ENCODE measurements around the gene MEIS2. TPM values are rescaled to one million over a fixed set of nuclear protein-coding genes. Genes with fewer than 3 reads are reported as not detected.

MEIS2 gene
- polyA plus RNA-seq, 3 donors: 152 to 170 (median 167) TPM

DNA sequence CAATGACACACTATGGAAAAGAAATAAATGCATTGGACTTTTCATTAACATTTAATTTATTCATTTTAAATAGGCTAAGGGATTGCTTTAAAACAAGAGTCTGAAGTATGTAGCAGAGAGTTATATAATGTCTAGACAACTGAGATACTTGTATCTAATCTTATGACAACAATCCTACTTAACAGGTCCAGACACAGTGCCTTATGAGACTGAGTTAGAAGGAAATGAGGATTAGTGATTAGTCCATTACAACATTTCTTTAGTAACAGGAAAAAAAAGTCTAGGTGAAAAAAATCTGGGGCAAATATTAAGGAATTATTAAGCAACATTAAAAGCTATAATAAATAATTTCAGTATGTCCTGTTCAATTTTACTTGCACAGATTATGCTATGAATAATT is 140.6 kb downstream of the MEIS2 start:
- DNase-seq (ENCODE audit: extremely low read depth in 1 of 11, low read depth in 9 of 11, low spot score in 4 of 11): no peak

DNA sequence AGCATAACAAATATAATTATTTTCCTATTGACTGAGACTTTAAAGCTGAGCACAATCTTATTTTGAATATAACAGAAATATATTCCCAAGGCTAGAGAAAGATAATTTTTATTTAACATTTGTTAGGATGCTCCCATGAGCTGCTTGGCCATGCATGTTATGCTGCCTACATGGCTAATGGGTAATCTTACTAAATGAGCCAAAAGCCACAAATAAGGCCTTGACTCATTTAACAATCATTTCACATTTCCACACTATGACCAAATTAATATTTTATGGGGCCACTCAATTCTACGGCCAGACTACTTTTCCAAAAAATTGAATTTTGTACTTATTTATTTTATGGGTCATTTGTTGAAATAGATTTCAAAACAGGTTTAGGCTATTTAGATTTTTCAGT is 141.7 kb downstream of the MEIS2 start:
- no peak for DNase-seq (ENCODE audit: extremely low read depth in 1 of 11, low read depth in 9 of 11, low spot score in 4 of 11)

DNA sequence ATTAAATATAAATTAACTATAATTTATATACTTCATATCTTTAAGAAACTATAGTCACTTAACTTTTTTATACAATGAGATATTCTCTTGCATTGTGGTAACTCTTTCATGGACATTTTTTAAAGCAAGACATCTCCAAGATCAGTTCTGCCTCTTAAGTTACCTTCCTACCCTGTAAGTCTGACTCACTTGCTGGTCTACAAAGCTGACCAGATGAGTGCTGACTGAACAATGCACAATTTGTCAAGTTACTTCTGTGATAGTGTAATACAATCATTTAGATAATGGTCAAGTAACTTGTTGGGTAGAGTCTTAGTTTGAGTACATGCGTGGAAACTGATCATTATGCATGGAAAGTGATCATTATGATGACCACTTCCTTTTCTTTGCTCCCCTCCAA is 145.9 kb downstream of the MEIS2 start:
- DNase-seq (ENCODE audit: extremely low read depth in 1 of 11, low read depth in 9 of 11, low spot score in 4 of 11): no peak

DNA sequence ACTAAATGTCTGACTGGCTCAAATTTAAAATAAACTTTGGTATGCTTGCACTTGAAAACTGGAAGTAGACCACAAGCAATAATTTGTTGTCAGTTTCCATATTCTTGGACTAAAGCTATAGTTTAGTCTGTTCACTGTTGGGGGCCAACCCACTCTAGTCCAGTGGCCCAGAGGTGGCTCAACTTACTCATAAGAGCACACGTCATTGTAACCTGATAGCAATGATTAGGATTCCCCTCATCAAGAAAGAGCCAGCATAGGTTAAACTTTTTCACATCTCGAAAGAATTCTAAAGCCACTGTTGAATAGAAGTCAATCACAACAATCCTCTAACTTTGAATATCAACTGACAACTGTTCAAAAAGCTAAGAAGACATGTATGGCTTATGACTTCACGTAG is 147.0 kb downstream of the MEIS2 start:
- no peak for DNase-seq (ENCODE audit: extremely low read depth in 1 of 11, low read depth in 9 of 11, low spot score in 4 of 11)

DNA sequence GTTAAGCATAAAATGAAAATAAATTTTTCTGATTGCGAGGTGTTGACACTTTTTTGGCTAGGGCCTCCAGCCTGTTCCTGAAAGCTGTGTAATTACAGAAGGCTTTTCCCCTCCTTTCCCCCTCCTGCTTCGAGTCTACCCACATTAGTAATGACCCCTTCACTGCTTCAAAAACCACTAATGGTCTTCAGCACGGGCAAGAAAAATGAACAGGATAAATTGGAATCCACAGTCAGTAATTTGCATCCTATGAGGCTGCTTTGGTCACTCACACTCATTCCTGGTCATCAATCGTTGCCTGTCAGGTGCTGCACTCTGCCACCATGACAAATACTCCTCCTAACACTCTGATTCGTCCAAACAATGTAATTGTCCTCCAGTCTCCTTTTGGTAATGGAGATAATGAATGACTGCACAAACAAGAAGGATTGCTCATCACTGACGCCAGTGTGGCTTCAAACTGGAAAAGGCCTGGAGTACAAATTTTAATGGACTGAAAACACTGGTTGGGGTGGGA is 148.6 kb downstream of the MEIS2 start:
- no peak for DNase-seq (ENCODE audit: extremely low read depth in 1 of 11, low read depth in 9 of 11, low spot score in 4 of 11)

DNA sequence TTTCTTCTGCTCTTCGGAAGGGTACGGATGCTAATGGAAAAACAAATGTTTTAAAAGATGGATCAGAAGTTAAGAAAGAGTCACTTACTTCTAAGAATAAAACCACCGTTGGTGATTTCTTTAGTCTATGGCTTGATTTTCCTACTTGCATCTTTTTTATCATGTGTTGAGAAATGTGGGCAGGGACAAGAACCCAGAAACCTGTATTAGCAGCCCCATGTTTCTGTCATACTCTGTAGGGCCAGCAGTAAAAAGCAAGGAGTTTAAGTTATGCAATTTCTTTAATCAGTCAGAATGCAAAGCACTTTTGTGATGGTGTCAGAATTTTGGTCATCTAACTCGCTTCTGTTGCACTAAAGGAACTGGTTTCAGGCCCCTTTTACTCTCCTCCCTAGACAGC is 150.0 kb downstream of the MEIS2 start:
- no peak for DNase-seq (ENCODE audit: extremely low read depth in 1 of 11, low read depth in 9 of 11, low spot score in 4 of 11)

DNA sequence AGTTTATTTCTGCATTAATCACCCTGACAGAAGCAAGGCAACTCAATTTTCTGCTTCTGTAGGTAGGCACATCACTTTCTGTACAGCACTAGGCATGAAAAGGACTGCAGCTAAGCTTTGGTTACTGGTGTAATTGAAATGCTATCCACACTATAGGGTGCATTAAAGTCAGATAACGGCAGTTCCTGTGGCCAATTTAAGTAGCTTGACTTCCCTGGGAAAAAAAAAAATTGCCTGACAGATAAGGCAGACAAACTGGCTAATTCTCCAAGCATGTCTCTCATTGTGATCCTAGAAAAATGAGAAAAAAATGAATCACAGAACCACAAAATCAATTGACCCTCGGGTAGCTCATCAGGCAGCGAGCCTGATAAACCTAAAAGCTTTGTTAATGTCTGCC is 151.4 kb downstream of the MEIS2 start:
- DNase-seq (ENCODE audit: extremely low read depth in 1 of 11, low read depth in 9 of 11, low spot score in 4 of 11): no peak

DNA sequence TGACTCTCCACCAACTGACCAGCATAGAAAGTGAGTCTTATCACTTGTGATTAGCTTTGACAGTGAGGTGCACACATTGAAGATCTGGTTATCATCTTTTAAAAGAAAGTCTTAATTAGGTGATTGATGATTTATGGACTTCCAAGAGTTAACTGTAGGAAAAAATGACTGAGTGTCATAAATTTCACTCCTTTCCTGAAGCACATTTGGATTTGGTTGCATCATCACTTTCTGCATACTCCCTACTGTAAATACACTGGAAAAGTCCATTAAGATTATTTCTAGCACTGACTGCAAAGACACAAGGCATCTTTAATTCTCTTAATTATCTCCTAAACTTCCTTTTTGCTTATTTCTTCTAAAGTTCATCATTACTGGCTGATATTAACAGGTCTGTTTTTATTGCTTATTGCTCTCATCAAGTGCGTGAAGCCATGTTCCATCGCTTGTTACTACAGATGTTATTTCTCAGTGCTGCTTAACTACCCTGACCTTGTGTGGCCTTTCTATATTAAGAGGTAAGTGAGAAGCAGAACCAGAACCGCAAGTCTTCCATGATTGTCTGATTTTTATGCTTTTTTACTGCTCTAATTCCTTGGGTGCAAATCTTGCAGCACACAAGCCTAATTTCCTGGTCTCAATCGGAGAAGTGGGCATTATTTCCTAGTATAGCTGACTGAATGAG is 153.2 kb downstream of the MEIS2 start:
- DNase-seq (ENCODE audit: extremely low read depth in 1 of 11, low read depth in 9 of 11, low spot score in 4 of 11): no peak

DNA sequence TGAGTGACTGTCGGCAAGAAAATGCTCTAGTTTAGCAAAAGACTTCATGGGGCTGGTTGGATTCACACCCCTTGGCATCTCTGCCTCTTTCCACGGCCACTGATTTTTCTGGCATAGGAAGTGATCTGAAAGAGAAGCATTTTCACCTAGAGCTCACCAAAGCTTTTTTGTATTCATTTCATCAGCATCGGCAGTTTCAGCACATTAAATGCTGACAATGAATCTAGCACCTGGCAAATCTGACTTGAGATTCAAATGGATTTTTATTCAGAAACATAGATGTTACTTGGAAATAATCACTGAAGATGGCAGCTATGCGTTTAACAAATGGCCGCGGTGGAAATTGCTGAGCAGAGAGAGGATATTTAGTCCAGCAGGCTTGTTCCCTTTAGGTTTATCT is 155.9 kb downstream of the MEIS2 start:
- DNase-seq (ENCODE audit: extremely low read depth in 1 of 11, low read depth in 9 of 11, low spot score in 4 of 11): no peak

DNA sequence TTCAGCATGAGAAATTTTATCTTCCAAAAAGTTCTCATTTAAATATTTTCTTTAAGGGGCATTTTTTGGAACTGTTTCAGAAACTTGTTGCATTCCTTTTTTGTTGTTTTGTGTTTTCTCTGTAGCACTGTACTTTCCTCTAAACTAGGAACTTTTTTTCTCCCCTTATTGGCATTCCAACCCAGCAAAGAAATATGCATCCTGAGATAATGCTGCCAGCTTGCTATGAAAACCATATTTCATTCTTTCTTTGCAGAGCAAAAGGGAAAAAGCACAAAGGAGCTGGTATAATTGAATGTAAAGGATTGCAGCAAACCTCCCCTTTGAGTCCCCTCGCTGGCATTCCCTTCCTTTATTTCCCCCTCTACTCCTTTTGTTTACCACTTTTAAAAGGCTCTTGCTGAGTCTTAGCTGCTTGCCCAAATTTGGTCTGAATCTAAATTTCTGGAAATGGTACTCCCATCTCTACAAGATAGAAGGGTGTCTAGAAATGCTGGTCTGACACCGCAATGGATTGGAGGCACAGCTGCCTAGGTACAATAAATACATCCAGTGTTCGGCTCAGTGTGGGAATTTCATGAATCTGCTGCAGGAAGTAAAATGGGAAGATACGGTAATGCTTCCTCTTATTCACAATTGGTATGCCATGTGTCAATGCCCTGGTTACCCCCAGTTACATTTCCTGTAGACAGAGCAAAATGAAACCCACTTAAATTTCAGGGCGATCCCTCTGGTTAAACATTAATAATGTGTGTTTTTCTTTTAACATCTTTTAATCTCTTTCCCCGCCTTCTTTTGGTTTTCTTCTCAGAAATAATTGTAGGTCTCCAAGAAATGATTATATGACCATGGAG is 156.6 kb downstream of the MEIS2 start:
- no peak for DNase-seq (ENCODE audit: extremely low read depth in 1 of 11, low read depth in 9 of 11, low spot score in 4 of 11)

DNA sequence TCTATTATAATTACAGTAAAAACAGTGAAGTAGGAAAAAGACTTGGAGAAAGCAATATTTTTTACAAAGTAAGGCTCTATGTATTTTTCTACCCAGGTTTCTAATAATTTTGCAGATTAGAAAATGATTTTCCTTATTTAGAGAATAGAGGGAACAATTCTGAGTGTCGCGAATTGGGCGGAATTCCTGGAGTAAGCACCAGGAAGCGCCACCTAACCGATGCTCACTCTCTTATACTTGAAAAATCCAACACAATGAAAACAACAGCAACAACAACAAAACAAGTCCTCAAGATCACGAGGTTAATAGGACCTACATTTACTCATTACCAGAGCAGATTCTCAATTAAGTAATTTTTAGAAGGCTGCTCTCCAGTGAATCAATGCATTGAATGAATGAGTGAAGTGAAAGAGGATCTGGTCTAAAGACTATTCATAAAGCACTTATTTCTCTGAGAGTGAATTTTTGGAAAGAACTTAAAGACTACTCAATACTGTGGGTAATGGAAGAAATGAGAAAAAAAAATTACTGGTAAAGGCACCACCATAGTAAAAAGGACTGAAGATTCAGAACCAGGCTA is 158.0 kb downstream of the MEIS2 start:
- DNase-seq (ENCODE audit: extremely low read depth in 1 of 11, low read depth in 9 of 11, low spot score in 4 of 11): no peak

DNA sequence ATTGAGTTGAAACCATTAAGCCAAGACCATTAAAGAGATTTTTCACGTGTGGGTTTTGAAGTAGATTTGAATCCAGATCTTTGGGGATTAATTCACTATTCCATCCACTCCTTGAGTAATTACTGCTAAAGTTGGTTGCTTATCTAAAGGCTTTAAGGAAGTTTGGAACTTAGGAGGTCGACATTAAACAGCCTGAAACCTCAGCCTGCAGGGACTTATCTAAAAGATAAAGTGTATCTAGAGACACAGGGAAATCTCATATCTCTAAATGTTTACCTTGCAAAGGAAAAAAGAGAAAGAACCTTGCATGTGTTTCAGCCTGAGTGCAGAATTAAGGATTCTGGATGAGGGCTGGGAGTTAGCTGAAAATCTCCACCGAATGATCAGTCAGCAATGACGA is 158.6 kb downstream of the MEIS2 start:
- no peak for DNase-seq (ENCODE audit: extremely low read depth in 1 of 11, low read depth in 9 of 11, low spot score in 4 of 11)

DNA sequence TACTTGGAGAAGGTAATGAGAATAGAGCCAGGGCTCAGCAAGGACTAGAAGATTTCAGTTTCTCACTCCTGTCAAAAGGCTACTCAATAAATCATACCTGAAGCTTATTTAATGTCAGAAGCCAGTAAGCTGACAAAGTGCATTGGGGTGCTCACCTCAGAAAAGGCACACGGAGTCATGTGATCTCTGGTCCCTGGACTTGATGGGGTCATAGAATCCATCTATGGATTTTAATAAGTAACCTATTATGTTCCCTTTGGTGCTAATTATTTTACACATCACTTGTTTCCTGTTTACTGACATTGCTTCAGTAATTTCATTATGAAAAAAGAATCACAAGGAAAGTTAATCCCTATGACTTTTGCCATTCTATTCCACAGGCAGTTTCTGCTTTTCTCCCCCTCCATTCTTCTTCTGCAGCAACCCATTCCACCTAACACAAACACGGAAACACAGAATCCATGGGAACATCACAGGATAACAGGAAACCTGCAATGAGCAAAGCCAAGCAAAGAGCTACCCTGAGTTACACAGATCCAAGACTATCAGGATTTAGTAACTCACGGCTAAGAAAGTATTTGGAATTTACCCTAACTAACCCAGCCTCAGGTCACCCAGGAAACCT is 159.6 kb downstream of the MEIS2 start:
- peak in 1 of 11 donors; percentile 43 for DNase-seq (ENCODE audit: extremely low read depth in 1 of 11, low read depth in 9 of 11, low spot score in 4 of 11)

DNA sequence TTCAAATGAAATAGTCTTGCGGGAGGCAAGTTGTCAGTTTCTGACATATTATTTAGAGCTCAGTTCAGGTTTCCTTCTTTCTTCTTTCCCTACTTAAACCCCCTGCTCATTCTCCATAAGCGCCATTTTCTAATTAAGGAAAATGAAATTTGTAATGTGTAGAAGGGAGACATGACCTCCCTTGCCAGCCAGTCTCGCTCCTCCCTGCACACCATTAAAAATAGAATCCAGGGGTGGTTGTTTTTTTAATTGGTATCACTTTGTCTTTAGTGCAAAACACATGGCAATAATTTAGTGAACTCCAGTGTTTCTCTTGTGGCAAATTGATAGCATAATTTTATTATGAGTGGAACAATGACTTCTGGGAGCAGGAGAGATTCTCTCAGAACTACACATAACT is 160.1 kb downstream of the MEIS2 start:
- DNase-seq (ENCODE audit: extremely low read depth in 1 of 11, low read depth in 9 of 11, low spot score in 4 of 11): no peak

DNA sequence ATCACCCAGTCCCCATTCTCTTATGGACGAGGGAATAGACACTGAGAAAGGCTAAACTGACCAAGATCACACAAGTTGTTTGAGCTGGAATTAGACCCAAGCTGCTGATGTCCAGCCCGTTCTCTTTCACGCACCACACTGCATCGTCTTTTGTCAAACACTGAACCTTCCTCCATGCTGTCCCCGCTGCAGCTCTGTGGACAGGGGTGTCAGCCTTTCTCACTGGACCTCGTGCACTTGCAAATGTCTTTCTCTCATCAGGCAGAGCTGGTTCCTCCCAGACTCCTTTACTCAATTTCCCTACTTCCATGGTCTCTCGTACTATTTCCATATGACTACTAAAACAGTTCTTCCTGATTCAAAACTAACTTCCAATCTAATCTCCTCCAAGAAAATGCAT is 161.6 kb downstream of the MEIS2 start:
- DNase-seq (ENCODE audit: extremely low read depth in 1 of 11, low read depth in 9 of 11, low spot score in 4 of 11): no peak

DNA sequence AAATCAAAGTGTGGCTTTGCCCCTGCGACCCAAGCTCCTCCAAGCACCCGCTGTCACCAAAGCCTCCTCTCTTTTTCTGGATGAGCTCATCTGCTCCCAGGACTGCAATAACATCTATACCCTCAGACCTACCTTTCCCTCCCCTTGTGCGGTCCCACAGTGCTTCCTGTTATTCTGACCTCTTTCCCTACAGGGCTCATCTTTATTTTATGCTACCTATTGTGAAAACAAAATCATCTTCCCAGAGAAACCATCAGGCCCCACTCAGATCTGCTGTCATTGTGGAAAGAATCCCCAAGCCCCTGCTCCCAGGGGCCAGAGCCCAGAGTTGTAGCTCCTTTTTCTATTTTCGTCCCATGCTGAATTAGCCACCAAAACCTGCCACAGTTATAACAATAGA is 162.2 kb downstream of the MEIS2 start:
- no peak for DNase-seq (ENCODE audit: extremely low read depth in 1 of 11, low read depth in 9 of 11, low spot score in 4 of 11)

DNA sequence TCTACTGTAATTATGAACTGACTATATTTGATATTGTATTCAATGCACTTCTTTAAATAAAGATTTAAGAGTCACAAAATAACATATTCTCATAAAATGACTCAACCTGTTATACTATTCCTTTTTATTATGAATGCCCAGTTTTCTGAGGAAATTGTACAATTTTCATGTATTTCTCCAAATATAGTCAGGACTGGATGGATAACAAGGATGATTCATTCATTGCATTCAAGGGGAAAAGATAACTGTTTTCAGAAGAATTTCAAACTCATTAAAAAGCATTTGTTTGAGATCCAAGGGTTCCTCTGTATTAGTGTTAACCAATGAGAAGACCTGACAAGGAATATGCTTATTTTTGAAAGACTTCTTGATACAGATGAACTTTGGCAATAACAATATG is 163.7 kb downstream of the MEIS2 start:
- DNase-seq (ENCODE audit: extremely low read depth in 1 of 11, low read depth in 9 of 11, low spot score in 4 of 11): no peak

DNA sequence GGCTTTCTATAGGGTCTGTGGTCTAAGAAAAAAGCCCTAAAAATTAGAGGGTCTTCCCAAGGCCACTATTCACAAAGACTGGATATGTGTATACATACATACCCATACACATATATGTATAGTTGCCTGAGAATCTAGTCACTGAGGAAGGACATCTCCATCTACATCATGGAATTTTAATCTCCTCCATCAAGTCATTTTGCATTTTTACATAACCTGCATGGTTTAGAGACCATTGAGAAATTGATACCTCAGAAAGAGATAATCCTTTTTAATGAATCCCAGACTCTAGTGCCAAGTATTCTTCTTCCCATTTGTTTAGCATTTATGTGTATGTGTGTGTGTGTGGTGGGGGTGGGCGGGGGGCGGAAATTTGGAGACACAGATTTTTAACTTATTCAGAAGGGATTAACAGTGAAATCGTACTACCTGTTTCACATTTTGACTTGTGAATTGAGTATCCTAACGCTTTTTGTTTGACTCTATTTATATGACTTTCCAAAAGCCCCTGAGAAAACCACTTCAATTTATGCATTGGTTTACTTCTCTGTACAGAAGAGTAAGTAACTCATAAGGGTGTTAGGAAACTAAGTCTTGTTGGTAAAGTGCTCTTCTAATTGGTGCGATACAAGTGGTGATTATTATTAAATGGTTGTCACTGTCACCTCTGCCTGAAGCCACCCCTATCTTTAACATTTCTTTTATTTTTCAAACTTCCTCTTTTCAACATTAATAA is 166.9 kb downstream of the MEIS2 start:
- no peak for DNase-seq (ENCODE audit: extremely low read depth in 1 of 11, low read depth in 9 of 11, low spot score in 4 of 11)

DNA sequence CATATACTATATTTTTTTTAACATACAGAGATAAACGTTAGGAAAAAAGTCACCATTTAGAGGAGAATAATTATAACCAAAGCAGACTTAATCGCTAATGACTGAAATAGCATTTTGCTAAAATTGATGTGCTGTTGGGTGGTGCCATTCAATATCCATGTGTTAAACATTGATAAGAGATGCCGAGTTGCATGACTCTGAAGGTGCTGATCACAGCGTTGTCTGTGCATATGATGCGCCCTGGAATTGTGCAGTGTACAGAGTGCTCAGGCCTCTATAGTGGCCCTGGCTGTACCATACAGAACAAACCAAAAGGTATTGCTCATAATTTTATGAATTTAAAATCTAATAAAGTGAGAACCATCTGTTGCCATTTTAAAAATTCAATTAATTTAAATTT is 168.3 kb downstream of the MEIS2 start:
- DNase-seq (ENCODE audit: extremely low read depth in 1 of 11, low read depth in 9 of 11, low spot score in 4 of 11): no peak

Measured in renal cortex interstitium (tissue), 11 donors.